Suprapubic skin (tissue), 3 donors: ENCODE data around the gene NFIA.

Experiments
- POLR2A ChIP-seq, 2 donors: fragments of 450-650 bp; IDR thresholded peaks; one replicate each; pipeline ENCODE4 v1.6.1; 2017; ENCODE audit warnings: antibody characterized with exemption in 2 of 2, mild to moderate bottlenecking in 2 of 2, moderate library complexity in 2 of 2
- TF ChIP-seq, protein P1 (sequence below), 2 donors: fragments of 200-600 bp in 1 of 2; fragments of 450-650 bp in 1 of 2; sonication (generic) in 1 of 2; IDR thresholded peaks; one replicate each; pipeline ENCODE4 v1.5.1; 2016 to 2019; ENCODE audit warnings: antibody characterized with exemption in 2 of 2, mild to moderate bottlenecking in 1 of 2, moderate library complexity in 1 of 2

DNA sequence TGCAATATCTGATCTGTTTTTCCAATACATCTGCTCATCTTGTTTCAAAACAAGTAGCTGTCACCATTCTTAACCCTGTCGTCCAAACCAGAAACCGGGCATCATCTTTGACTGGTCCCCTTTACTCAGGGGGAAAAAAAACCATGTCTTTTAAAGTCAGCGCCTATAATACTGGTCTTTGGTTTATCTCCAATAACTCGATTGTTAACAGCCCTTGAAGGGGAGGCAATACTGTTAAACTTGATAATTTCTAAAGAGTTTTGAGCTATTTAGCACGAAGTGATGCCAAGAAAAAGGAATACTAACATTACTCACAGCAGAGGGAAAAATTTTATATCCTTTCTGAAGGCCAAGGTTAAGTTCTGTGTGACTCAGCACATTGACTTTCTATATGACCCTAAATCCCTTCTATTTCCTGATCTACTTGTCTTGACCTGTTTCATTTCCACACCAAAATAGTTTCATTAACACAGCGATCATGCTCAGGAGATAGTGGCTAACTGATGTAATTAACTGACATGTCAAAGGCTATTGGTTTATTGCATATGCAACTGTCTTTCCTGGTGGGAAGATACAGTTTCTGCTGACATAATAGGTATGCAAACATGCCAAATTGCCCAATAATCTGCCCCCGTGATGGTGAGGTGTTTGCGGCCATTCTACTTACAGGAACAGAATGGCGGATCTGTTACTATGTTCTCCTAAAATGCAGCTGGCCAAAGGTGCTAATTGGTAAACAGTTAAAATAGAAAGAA, 59.1 kb downstream of the NFIA start:
- TF ChIP-seq, protein P1, sequence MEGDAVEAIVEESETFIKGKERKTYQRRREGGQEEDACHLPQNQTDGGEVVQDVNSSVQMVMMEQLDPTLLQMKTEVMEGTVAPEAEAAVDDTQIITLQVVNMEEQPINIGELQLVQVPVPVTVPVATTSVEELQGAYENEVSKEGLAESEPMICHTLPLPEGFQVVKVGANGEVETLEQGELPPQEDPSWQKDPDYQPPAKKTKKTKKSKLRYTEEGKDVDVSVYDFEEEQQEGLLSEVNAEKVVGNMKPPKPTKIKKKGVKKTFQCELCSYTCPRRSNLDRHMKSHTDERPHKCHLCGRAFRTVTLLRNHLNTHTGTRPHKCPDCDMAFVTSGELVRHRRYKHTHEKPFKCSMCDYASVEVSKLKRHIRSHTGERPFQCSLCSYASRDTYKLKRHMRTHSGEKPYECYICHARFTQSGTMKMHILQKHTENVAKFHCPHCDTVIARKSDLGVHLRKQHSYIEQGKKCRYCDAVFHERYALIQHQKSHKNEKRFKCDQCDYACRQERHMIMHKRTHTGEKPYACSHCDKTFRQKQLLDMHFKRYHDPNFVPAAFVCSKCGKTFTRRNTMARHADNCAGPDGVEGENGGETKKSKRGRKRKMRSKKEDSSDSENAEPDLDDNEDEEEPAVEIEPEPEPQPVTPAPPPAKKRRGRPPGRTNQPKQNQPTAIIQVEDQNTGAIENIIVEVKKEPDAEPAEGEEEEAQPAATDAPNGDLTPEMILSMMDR (IDR thresholded peaks at IDR 0.05) = no peak
- no peak for TF ChIP-seq POLR2A (IDR thresholded peaks at IDR 0.05)
